LNCaP clone FGC (cell line): ENCODE data around the gene LHX1.

Experiments used
- DNase-seq: peaks from one replicate; pipeline ENCODE4 v3.0.0-alpha.2; 2011; ENCODE audit warnings: low read depth
- H3K4me3 ChIP-seq: 2 replicates; pipeline ENCODE4 v1.5.1; 2011; ENCODE audit warnings: mild to moderate bottlenecking, low read depth, low read length, control low read depth
- CTCF ChIP-seq: IDR thresholded peaks from 2 replicates; pipeline ENCODE4 v1.5.1; 2012; ENCODE audit warnings: mild to moderate bottlenecking; ENCODE audit not compliant: control insufficient read depth, insufficient read depth; ENCODE audit errors: extremely low read depth

The LHX1 gene

GRCh38 chr17:36911001-36911400 lies 26.3 kb upstream of the LHX1 start:
- no peak overlapping the region for H3K4me3 ChIP-seq
- no peak for DNase-seq
- no peak for TF ChIP-seq CTCF

DNA sequence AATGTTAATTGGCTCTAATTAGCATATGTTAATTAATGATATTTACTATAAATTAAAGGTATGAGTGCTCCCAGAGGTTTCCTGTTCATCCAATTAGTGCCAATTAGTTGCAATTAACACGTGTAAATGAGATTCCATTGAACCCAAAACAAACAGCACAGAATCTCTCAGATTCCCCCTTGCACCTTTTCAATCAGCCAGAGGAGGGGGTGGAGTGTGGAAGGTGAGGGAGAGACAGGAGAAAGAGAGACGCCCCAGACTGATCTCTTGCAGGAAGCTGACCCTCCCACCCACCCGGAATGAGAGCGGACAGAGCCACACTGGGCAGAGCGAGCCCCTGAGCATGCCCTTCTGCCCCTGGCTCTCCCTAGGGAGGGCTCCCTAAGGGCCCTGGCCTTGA lies 24.1 kb upstream of the LHX1 start:
- DNase-seq = no peak

DNA sequence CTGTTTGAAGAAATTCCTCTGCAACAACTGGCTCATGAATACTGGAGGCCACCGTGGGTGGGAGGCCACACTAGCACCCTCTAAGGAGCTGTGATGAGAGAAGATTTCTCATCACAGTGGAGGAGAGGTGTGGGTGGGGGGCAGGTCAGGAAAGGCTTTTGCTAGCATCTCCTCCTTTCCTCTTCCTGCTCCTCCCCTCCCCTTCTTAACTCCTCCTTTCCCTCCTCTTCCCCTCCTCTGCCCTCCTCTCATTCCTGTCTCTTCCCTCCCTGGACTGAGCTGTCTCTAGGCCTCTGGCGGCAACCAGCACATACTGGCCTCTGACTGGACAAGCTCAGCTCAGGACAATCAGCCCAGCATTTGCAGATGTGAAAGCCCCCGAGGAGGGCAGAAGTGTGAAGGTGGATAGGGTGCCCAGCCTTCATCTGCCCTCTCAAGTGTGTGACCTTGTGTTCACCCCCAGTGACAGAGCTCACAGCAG lies 19.0 kb upstream of the LHX1 start:
- H3K4me3 ChIP-seq = no peak overlapping the region
- TF ChIP-seq CTCF = no peak
- DNase-seq = no peak

More for the DNA sequence above, 24.1 kb upstream of the LHX1 start:
- no peak overlapping the region for H3K4me3 ChIP-seq
- TF ChIP-seq CTCF = no peak

DNA sequence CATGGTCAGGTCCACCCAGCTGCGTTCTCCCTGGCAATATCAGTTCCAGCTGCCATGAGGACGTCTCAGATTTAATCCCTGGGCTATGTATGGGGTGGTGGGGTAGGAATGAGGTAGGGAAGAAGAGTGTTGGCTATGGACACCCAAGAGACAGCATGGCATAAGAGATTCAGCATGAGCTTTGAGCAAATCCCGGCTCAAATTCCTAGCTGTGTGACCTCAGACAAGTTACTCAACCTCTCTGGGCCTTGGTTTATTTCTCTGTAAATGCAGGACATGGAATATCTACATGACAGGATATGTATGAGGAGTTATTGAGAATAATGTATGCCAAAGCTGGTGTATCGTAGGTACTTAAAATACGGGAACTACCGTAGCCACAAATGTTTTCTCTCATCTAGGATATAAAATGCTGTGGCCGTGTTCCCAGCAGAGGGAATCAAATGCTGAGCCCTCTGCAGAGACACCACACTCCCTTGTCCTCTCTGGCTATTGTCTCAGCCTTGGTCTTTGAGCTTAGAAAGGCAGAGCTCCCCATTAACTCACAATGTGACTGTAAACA lies 17.8 kb upstream of the LHX1 start:
- TF ChIP-seq CTCF = no peak

DNA sequence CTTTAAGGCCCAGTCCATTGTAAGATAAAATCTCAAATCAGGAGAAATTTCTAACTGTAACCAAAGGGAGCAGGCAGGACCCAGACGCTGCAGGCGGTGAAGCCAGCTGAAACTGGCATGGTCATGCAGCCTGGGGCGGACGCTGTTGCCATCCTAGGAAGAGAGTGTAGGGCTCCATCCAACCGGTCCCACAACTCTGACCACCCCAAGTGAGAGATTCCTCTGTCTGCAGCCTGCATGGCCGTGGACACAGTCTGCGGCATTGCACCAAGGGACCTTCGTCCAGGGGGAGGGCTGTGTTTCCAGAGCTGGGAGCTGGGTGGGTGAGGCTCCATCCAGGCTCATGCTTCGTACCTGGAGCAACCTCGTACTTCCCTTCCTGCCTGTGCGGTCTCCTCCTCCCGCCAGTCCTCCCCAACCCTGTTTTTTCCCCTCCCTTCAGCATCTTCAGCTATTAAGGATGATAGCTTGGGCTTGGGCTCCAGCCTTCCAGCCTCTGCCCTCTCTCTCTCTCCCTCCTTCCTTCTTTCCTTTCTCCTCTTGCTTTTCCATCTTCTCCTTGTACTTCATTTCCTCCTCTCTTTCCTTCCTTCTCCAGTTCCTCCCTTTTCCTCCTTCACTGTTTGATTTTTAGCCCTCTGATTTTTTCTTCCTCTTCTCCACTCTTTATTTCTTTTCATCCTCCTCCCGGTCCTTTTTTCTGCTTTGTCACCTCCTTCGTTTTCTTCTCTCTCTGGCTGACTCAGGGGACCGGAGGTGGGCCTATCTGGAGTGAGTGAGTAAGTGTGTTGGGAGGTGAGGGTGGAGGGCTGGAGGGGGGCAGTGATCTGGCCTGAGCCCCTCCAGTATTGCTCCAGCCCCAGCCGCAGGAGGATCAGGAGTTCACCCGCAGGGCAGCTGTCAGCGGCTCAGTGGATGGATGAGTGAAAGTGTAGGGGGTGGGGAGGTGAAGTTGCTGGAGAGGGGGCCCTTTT lies 17.0 kb upstream of the LHX1 start:
- TF ChIP-seq CTCF = no peak
- no peak overlapping the region for H3K4me3 ChIP-seq
- no peak for DNase-seq

More for the DNA sequence above, 17.8 kb upstream of the LHX1 start:
- no peak overlapping the region for H3K4me3 ChIP-seq
- no peak for DNase-seq

DNA sequence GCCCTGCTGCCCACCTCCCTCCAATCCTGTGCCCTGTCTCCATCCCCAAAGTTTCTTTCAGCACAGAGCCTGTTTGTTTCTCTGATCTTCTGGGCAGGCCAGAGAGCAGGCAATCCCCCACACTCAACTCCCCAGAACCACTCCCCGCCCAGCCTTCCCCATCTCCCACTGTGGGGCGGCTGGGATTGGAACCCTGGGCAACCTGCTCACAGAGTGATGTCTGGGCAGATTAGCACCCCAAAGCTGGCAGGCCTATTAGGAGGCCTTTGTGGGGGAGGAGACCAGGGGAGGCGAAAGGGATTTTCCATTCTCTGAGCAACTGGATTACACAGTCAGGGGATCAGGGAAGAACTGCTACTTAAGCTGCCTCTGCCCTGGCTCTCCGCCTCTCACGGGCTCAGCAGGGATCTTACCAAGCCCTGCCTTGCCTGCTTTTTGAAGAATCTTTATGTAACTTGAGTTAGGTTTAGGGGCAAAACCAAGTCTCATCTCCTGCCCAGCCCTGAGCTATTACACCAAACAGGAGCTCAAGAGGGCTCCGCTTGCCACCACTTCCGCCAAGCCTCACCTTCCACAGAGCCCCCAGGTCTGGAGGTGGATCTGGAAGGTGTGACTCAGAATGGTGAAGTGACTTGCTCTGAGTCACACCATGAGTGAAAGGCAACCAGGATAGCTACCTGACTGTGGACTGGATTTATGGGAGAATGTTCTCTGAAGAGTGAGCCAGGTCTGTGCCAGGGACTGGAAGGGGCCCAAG lies 16.0 kb upstream of the LHX1 start:
- no peak overlapping the region for H3K4me3 ChIP-seq
- DNase-seq = peak; percentile 33
- no peak for TF ChIP-seq CTCF
